Dedifferentiated amniotic fluid mesenchymal stem cell (primary cell): ENCODE measurements around the gene CHST10.
"Not testable (repeated sequence)": the region's sequence is repeated elsewhere in the genome, so short reads cannot be mapped to it uniquely, and the experiment has no call there.

Experiments
- DNase-seq: peaks from one replicate; pipeline ENCODE4 v3.0.0-alpha.2; 2016; ENCODE audit errors: extremely low spot score

CHST10 gene

DNA sequence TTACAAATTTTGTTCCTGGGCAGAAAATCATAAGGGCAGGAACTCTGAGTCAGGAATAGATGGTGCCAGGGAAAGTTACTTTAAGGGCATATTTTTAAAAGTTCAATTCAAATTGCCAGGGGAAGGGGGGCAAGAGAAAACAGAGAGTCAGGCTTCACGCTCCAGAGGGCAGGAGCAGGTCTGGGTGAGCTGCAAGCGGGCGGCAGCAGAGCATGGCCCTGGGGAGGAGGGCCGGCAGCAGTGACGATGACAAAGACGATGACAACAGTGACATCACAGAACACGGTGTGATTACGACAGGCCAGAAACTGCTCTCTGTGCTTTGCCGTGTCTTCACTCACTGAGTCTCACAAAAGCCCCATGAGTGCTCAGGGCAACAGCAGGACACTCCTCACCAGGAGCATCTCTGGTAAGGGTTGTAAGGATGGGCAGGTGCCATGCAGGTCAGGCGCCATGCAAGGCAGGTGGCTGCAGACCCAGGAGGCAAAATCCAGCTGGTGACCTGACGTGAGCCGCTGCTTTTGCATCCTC is 23.3 kb downstream of the CHST10 start:
- no peak for DNase-seq

DNA sequence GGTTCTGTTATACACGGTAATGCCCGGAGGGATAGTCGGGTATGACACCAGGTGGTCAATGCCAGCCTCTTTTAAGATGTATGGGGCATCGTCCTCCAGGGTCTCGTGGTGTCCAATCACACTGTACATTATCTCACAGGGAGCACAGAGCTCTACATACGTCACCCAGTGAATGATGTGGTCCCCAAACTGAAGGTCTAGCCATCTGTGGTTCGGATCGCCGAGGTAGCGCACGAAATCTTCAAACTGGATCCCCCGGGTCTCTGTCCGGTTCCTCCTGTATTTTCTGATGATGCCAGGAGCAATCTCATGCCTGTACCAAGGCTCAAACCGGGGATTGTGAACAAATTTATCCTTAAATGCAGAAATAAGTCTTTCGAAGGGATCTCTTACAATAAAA is 24.1 kb downstream of the CHST10 start:
- DNase-seq = no peak

- DNase-seq = no peak
Observed at GRCh38 chr2:100392715-100393114, 24.8 kb downstream of the CHST10 start.

- DNase-seq = no peak
Observed at GRCh38 chr2:100391735-100392515, 25.5 kb downstream of the CHST10 start.

- no peak for DNase-seq
Observed at GRCh38 chr2:100390001-100390940, 27.2 kb downstream of the CHST10 start.

DNA sequence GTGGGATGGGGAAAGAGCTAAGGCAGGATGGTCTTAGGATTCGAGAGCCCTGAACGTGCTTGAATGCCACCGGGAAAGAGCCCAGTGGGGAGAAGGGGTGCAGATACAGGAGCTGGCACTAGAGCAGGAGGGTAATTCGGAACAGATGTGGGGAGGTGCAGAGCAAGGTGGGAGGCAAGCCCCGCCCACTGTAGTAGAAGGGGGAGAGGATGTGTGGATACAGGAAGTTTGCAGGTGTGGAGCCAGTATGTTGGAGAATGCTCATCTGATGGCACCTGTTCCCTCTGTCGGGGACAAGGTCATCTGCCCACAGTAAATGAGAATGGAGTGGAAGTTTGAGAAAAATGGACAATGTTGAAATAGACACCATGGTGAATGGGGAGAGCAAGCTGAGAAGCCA is 28.8 kb downstream of the CHST10 start:
- DNase-seq = no peak

DNA sequence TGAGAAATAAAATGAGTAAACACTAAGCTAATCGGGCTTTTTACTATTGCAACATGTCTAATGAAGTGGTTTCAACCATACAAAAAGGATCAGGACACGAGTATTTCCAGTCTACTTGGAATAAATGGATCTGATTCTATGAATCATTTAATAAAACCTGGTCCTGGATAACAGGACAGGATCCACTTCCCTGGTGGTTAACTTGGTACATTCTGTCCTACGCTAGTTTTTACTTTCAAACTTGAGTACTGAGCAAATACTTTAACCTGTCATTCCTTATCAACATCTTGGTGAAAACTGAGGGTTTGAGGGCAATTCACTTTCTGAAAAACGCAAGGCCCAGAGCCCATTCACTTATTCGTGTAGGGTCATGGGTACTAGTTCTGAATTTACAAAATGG is 33.5 kb downstream of the CHST10 start:
- DNase-seq = no peak

GRCh38 chr2:100383306-100383705 is 34.2 kb downstream of the CHST10 start:
- no peak for DNase-seq

- peak; percentile 81 for DNase-seq
Observed at GRCh38 chr2:100381240-100381639, 36.2 kb downstream of the CHST10 start.

DNA sequence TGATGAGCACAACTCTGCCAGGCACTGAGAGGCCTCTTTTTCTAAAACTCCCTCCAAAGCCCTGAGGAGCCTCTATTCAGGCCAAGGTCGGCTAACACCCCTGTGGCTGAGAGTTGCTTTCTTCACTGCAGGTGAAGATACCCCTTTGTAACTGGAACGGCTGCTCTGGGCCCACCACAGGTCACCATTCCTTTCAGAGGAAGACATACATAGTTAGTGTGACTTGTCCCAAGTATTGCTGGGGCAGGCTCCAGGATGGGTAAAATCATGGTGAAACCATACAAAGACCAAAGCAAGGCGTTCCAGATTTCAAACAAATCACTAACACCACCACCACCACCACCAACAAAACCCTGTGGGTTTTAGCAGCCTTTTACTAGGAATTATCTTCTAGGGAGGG is 36.8 kb downstream of the CHST10 start:
- DNase-seq = no peak

- DNase-seq = no peak
Observed at GRCh38 chr2:100376836-100377235, 40.6 kb downstream of the CHST10 start.

GRCh38 chr2:100367163-100367562 is 50.3 kb downstream of the CHST10 start:
- DNase-seq = no peak

DNA sequence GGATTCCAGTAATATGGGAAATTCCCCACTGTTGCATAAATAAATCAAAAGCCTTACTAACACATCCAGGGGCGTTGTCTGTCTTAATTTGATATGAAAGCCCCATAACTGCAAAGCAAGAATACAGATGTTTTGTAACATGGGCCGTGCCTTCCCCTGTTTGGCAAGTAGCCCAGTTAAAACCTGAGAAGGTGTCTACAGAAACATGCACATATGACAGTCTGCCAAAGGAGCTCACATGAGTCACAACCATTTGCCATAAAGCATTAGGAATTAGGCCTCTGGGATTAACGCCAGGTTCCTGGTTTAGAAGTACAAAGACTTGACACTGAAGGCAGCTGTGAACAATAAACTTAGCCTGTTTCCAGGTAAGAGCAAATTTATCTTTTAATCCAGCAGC is 52.0 kb downstream of the CHST10 start:
- DNase-seq = peak; percentile 16

GRCh38 chr2:100362269-100362668 is 55.2 kb downstream of the CHST10 start:
- DNase-seq = not testable (repeated sequence)

DNA sequence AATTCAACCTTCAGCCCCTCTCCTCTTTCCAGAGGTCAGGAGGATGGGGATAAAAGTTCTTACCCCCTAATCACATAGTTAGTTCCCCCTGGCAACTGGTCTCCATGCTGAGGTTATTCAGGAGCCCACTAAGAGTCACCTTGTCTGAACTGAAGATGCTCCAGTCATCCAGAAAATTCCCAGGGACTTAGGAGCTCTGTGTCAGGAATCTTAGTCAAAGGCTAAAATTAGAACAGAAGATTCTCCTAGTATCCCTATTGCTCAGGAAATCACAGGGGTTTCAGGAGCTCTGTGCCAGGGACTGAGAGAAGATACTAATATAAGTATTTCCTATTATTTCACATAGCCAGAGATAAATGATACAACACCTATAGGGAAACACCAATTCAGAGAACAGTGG is 57.9 kb downstream of the CHST10 start:
- DNase-seq = no peak

- no peak for DNase-seq
Observed at GRCh38 chr2:100358554-100358953, 58.9 kb downstream of the CHST10 start.

- DNase-seq = no peak
Observed at GRCh38 chr2:100352521-100352920, 64.9 kb downstream of the CHST10 start.

DNA sequence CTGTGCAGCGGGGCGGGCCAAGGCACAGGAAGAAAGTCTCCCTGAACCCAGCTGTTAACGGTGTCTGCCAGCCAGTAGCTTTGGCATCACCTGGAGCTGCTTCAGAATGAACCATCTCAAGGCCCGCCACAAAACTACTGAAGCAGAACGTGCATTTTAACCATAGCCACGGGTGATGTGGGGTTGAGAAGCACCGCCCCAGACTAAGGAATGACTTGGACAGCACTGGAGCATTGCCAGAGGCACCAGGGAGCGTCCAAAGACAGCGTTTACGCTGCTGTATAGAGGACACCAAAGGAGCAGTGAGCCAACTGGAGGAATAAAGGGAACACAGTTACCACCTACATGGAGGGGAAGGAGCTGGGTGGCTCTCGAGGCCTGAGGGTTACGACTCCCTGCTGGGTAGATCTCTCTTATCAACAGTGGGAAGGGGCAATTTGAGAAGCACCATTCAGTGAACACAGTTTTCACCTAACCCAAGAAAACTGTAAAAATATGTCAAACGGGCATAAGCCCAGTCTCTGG is 66.7 kb downstream of the CHST10 start:
- no peak for DNase-seq

DNA sequence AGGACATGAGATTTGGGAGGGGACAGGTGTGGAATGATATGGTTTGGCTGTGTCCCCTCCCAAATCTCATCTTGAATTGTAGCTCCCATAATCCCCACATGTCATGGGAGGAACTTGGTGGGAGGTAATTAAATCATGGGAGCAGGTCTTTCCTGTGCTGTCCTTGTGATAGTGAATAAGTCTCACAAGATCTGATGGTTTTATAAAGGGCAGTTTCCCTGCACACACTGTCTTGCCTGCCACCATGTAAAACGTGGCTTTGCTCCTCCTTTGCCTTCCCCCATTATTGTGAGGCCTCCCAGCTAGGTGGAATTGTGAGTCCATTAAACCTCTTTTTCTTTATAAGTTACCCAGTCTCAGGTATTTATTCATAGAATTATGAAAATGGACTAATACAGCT is 72.3 kb downstream of the CHST10 start:
- not testable (repeated sequence) for DNase-seq

GRCh38 chr2:100344433-100344832 is 73.0 kb downstream of the CHST10 start:
- no peak for DNase-seq

DNA sequence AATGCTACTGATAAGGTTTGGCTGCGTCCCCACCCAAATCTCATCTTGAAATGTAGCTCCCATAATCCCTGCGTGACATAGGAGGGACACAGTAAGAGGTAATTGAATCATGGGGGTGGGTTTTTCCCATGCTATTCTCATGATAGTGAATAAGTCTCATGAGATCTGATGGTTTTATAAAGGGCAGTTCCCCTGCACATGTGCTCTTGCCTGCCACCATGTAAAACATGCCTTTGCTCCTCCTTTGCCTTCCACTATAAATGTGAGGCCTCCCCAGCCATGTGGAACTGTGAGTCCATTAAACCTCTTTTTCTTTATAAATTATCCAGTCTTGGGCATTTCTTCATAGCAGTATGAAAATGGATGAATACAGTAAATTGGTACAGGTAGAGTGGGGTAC is 75.0 kb downstream of the CHST10 start:
- not testable (repeated sequence) for DNase-seq
